ENCODE data around the gene S100A7A. TPM values are rescaled to one million over a fixed set of nuclear protein-coding genes. Genes with fewer than 3 reads are reported as not detected.

The S100A7A gene
- total RNA-seq, 1 donor from 2014 or later: not detected

GRCh38 chr1:153431002-153431401 lies 14.7 kb downstream of the S100A7A start:
- TF ChIP-seq, protein P1, sequence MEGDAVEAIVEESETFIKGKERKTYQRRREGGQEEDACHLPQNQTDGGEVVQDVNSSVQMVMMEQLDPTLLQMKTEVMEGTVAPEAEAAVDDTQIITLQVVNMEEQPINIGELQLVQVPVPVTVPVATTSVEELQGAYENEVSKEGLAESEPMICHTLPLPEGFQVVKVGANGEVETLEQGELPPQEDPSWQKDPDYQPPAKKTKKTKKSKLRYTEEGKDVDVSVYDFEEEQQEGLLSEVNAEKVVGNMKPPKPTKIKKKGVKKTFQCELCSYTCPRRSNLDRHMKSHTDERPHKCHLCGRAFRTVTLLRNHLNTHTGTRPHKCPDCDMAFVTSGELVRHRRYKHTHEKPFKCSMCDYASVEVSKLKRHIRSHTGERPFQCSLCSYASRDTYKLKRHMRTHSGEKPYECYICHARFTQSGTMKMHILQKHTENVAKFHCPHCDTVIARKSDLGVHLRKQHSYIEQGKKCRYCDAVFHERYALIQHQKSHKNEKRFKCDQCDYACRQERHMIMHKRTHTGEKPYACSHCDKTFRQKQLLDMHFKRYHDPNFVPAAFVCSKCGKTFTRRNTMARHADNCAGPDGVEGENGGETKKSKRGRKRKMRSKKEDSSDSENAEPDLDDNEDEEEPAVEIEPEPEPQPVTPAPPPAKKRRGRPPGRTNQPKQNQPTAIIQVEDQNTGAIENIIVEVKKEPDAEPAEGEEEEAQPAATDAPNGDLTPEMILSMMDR (IDR thresholded peaks at IDR 0.05): no peak
- ATAC-seq: no peak
- Histone ChIP-seq H3K9me3 (no peaks in the 10 kb centered on the region), H3K27me3 (ENCODE audit: low read depth) (peaks cover 5% of the 10 kb centered on the region), H3K27ac (no peak overlapping the region), H3K4me3 (no peak overlapping the region), H3K36me3 (no peaks in the 10 kb centered on the region), H3K4me1 (no peaks in the 10 kb centered on the region)
- intact Hi-C loops (cut with DNase I): no loop called here
- no peak for DNase-seq

GRCh38 chr1:153431427-153431826 lies 15.1 kb downstream of the S100A7A start:
- H3K4me1 ChIP-seq: no peaks in the 10 kb centered on the region
- H3K27me3 ChIP-seq (ENCODE audit: low read depth): peaks cover 5% of the 10 kb centered on the region
- no peak overlapping the region for H3K4me3 ChIP-seq
- DNase-seq (no peak), ATAC-seq (no peak)
- no peaks in the 10 kb centered on the region for H3K36me3 ChIP-seq
- intact Hi-C loops (cut with DNase I): no loop called here
- no peak overlapping the region for H3K27ac ChIP-seq
- TF ChIP-seq, protein P1 (IDR thresholded peaks at IDR 0.05): no peak
- no peaks in the 10 kb centered on the region for H3K9me3 ChIP-seq

- TF ChIP-seq, protein P1 (IDR thresholded peaks at IDR 0.05): no peak
- Histone ChIP-seq H3K4me3 (no peak overlapping the region), H3K36me3 (no peaks in the 10 kb centered on the region), H3K27me3 (ENCODE audit: low read depth) (peaks cover 5% of the 10 kb centered on the region), H3K4me1 (no peaks in the 10 kb centered on the region), H3K27ac (no peak overlapping the region), H3K9me3 (no peaks in the 10 kb centered on the region)
- ATAC-seq: no peak
- DNase-seq: no peak
- intact Hi-C loops (cut with DNase I): no loop called here
These were observed 15.6 kb downstream of the S100A7A start for GRCh38 chr1:153431928-153432327.

GRCh38 chr1:153432874-153433681 lies 16.8 kb downstream of the S100A7A start:
- intact Hi-C loops (cut with DNase I): no loop called here
- Histone ChIP-seq H3K27ac (no peak overlapping the region), H3K4me3 (no peak overlapping the region), H3K9me3 (no peaks in the 10 kb centered on the region), H3K4me1 (no peaks in the 10 kb centered on the region), H3K27me3 (ENCODE audit: low read depth) (peaks cover 6% of the 10 kb centered on the region), H3K36me3 (no peaks in the 10 kb centered on the region)
- DNase-seq (no peak), ATAC-seq (no peak)
- TF ChIP-seq, protein P1 (IDR thresholded peaks at IDR 0.05): no peak

DNA sequence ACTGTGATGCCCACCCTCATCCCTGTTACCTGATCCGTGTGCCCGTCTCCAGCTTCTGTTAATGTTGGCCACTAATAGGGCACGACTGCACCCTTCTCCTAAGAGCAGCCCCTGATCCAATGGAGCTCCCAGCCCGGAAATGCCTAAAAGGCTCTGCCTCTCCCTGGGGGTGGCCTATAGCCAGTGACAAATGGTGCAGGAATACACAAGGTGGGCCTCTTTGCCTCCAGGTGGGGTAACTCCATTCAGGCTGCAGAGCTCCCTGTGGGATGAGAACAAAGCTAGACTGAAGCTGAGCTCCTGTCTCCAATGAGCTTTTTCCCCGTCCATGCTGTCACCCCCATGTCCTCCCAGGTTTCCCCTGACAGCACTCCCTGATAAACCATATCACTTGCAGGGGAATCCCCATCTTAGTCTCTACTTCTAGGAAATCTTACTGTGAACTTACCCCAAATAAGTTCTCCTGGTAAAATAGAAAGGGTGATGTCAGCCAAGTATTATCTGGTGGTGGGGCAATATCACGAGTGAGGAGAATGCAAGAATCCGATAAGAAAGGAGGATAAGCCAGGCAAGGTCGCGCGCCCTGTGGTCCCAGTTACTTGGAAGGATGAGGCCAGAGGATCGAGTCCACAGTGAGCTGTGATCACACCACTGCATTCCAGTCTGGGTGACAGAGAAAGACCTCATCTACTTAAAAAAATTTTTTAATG lies 18.6 kb downstream of the S100A7A start:
- H3K27me3 ChIP-seq (ENCODE audit: low read depth): peaks cover 4% of the 10 kb centered on the region
- DNase-seq (no peak), ATAC-seq (no peak)
- H3K9me3 ChIP-seq: no peaks in the 10 kb centered on the region
- no peak overlapping the region for H3K4me3 ChIP-seq
- intact Hi-C loops (cut with DNase I): no loop called here
- H3K36me3 ChIP-seq: no peaks in the 10 kb centered on the region
- TF ChIP-seq, protein P1 (IDR thresholded peaks at IDR 0.05): no peak
- H3K4me1 ChIP-seq: no peaks in the 10 kb centered on the region
- no peak overlapping the region for H3K27ac ChIP-seq
